Hepatocyte (in vitro differentiated cells): ENCODE data around the gene NKX6-1. TPM values are rescaled to one million over a fixed set of nuclear protein-coding genes. Genes with fewer than 3 reads are reported as not detected.

Experiments used
- DNase-seq: peaks from one replicate; pipeline ENCODE4 v3.0.0-alpha.2; 2016; ENCODE audit warnings: low spot score
- H2AFZ ChIP-seq: fragments of 200-600 bp; sonication (generic); 2 replicates; pipeline ENCODE4 v1.6.0; 2016; ENCODE audit warnings: antibody characterized with exemption, mild to moderate bottlenecking
- H3K27ac ChIP-seq: fragments of 200-600 bp; sonication (generic); 2 replicates; pipeline ENCODE4 v1.5.1; 2016; ENCODE audit warnings: mild to moderate bottlenecking
- H3K27me3 ChIP-seq: fragments of 200-600 bp; sonication (generic); 2 replicates; pipeline ENCODE4 v1.6.1; 2016
- H3K36me3 ChIP-seq: fragments of 200-600 bp; sonication (generic); replicated peaks from 2 replicates; pipeline ENCODE4 v1.5.1; 2016; ENCODE audit warnings: low read depth; ENCODE audit not compliant: insufficient read depth
- H3K4me1 ChIP-seq: fragments of 200-600 bp; sonication (generic); 2 replicates; pipeline ENCODE4 v1.5.1; 2016; ENCODE audit warnings: mild to moderate bottlenecking, moderate library complexity; ENCODE audit not compliant: insufficient read depth
- H3K4me2 ChIP-seq: fragments of 200-600 bp; sonication (generic); 2 replicates; pipeline ENCODE4 v1.6.0; 2016
- H3K4me3 ChIP-seq: fragments of 200-600 bp; sonication (generic); 2 replicates; pipeline ENCODE4 v1.5.1; 2016; ENCODE audit warnings: mild to moderate bottlenecking
- H3K79me2 ChIP-seq: fragments of 200-600 bp; sonication (generic); 2 replicates; pipeline ENCODE4 v1.6.0; 2017; ENCODE audit warnings: mild to moderate bottlenecking
- H3K9me2 ChIP-seq: fragments of 200-600 bp; sonication (generic); replicated peaks from 2 replicates; pipeline ENCODE4 v1.6.0; 2017; ENCODE audit warnings: mild to moderate bottlenecking; ENCODE audit not compliant: insufficient read depth
- H3K9me3 ChIP-seq: fragments of 200-600 bp; sonication (generic); 2 replicates; pipeline ENCODE4 v1.5.1; 2016; ENCODE audit warnings: low read depth, mild to moderate bottlenecking
- H4K20me1 ChIP-seq: fragments of 200-600 bp; sonication (generic); 2 replicates; pipeline ENCODE4 v1.6.0; 2016; ENCODE audit warnings: mild to moderate bottlenecking; ENCODE audit not compliant: insufficient read depth, poor library complexity, severe bottlenecking
- EZH2 ChIP-seq: fragments of 200-600 bp; sonication (generic); IDR thresholded peaks from 2 replicates; pipeline ENCODE4 v1.6.1; 2016; ENCODE audit warnings: antibody characterized with exemption, mild to moderate bottlenecking, borderline replicate concordance
- EZH2phosphoT487 ChIP-seq: fragments of 200-600 bp; sonication (generic); IDR thresholded peaks from one replicate; pipeline ENCODE4 v1.6.1; 2018; ENCODE audit warnings: antibody characterized with exemption, mild to moderate bottlenecking, low read depth, moderate library complexity; ENCODE audit not compliant: unreplicated experiment, severe bottlenecking
- WGBS: methylation state at CpG from one replicate; pipeline ENCODE4 v1.1.6; 2016; ENCODE audit warnings: low lambda C conversion rate; ENCODE audit errors: missing lambda C conversion rate; 5-methylcytosine and 5-hydroxymethylcytosine counted together
- polyA plus RNA-seq: library from polyadenylated mRNA; unstranded; fragments of >200 nt; fragmentation: Nextera tagmentation; extraction: Ambion mirVana; gene quantifications from 2 replicates; pipeline ENCODE4 v1.2.1, GENCODE V29; 2016
- small RNA-seq: library from RNA; depleted of rRNA; stranded (forward); fragments of <200 nt; gene quantifications from one replicate; pipeline ENCODE3, GENCODE V24; 2014
- total RNA-seq: library from RNA; depleted of rRNA; stranded (reverse); fragments of >200 nt; gene quantifications from 2 replicates; pipeline ENCODE4 v1.2.3, GENCODE V29; 2014
- TF ChIP-seq, protein P1 (sequence below): fragments of 200-600 bp; sonication (generic); IDR thresholded peaks from 2 replicates; pipeline ENCODE4 v1.5.1; 2016; ENCODE audit warnings: antibody characterized with exemption, mild to moderate bottlenecking; ENCODE audit not compliant: poor library complexity

The NKX6-1 gene
- total and polyA plus RNA-seq, 2 experiments from 2014 or later: not detected

DNA sequence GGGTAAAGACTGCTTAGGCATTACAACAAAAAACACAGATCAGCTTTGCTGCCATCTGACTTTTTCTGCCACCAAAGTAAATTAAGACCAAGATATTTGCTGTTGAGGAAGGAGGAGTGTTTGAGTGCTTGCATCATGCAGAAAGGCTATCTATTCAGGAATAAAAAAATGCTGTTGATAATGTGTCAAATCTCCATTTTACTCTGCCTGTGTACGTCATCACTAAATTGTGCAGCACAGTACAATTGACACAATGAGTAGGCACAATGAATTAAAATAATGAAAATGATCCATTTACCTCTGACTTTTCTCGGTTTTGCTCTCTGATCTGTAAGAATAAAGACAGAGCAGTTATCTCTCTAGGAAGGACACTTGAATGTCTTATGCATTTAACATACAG lies 56.3 kb downstream of the NKX6-1 start:
- Histone ChIP-seq H3K4me2 (no peak overlapping the region), H4K20me1 (no peaks in the 10 kb centered on the region), H3K27me3 (peaks cover 7% of the 10 kb centered on the region), H3K79me2 (no peaks in the 10 kb centered on the region), H3K36me3 (no peaks in the 10 kb centered on the region), H3K4me3 (no peak overlapping the region), H3K4me1 (no peaks in the 10 kb centered on the region), H3K27ac (no peak overlapping the region), H3K9me2 (no peaks in the 10 kb centered on the region), H2AFZ (no peak overlapping the region), H3K9me3 (no peaks in the 10 kb centered on the region)
- TF ChIP-seq, protein P1, sequence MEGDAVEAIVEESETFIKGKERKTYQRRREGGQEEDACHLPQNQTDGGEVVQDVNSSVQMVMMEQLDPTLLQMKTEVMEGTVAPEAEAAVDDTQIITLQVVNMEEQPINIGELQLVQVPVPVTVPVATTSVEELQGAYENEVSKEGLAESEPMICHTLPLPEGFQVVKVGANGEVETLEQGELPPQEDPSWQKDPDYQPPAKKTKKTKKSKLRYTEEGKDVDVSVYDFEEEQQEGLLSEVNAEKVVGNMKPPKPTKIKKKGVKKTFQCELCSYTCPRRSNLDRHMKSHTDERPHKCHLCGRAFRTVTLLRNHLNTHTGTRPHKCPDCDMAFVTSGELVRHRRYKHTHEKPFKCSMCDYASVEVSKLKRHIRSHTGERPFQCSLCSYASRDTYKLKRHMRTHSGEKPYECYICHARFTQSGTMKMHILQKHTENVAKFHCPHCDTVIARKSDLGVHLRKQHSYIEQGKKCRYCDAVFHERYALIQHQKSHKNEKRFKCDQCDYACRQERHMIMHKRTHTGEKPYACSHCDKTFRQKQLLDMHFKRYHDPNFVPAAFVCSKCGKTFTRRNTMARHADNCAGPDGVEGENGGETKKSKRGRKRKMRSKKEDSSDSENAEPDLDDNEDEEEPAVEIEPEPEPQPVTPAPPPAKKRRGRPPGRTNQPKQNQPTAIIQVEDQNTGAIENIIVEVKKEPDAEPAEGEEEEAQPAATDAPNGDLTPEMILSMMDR: no peak
- no peak for TF ChIP-seq EZH2
- TF ChIP-seq EZH2phosphoT487: no peak
- 92% methylated on average over 2 of the region's 2 CpGs for WGBS
- DNase-seq: no peak

Small RNA genes within 50 kb of the gene (small RNA-seq; reads per million reads assigned to genes)
- gene RPL3P13: not detected

Other genes starting within 250 kb of the NKX6-1 start
- 21.3 and 24.3 TPM in 2 replicates for gene CDS1, start 83.8 kb upstream of the NKX6-1 start, total RNA-seq
- gene CDS1, start 83.8 kb upstream of the NKX6-1 start, polyA plus RNA-seq: 10.5 and 11.0 TPM in 2 replicates